Left renal pelvis (tissue), 4 donors: ENCODE data around the gene SLC4A9. TPM values are rescaled to one million over a fixed set of nuclear protein-coding genes. Genes with fewer than 3 reads are reported as not detected.
A peak's percentile ranks its signal among the peaks of the same experiment; 100 is the strongest.
"Not testable (repeated sequence)": the region's sequence is repeated elsewhere in the genome, so short reads cannot be mapped to it uniquely, and the experiment has no call there.

Source experiments
- DNase-seq, 4 donors: peaks; one replicate each; pipeline ENCODE4 v3.0.0-alpha.2; 2013; ENCODE audit warnings: low read depth in 4 of 4, low spot score in 3 of 4
- polyA plus RNA-seq, 4 donors: library from polyadenylated mRNA; unstranded; fragments of 120-200 nt; gene quantifications; one replicate each; pipeline ENCODE4 v1.2.1, GENCODE V29; 2013; ENCODE audit not compliant: insufficient read length in 4 of 4

SLC4A9 gene
- polyA plus RNA-seq, 4 donors = 0.63 to 51.1 (median 16.0) TPM

DNA sequence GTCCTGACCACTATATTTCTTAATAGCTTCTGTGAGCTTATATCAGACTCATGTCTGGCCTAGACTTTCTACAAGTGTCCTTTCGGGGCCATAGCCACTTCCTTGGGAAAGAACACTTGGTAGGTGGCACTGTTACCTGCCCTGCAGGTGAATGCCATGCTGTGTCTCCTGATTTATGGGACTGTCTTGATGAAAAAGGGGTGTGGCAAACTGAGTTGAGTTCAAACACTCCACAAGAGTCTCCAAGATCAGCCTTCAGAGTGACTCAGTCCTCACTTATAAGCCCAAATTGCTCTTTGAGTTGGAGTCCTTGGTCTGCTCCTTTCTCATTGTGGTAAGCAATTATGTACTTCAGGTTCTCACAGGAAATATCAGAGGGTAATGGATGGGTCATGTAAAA lies 31.7 kb downstream of the SLC4A9 start:
- no peak for DNase-seq

DNA sequence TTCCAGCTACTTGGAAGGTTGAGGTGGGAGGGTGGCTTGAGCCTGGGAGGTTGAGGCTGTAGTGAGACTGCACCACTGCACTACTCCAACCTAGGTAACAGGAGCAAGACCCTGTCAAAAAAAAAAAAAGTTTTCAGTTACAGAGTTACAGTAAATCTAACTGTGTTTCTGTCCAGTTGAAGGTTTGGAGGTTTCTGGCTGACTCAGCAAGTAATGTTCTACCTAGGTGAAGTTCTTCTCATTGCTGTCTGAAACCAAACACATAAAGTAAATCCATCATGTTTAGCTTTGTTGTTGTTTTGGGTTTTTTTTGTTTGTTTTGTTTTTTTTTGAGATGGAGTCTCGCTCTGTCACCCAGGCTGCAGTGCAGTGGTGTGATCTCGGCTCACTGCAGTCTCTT lies 33.7 kb downstream of the SLC4A9 start:
- DNase-seq = no peak

DNA sequence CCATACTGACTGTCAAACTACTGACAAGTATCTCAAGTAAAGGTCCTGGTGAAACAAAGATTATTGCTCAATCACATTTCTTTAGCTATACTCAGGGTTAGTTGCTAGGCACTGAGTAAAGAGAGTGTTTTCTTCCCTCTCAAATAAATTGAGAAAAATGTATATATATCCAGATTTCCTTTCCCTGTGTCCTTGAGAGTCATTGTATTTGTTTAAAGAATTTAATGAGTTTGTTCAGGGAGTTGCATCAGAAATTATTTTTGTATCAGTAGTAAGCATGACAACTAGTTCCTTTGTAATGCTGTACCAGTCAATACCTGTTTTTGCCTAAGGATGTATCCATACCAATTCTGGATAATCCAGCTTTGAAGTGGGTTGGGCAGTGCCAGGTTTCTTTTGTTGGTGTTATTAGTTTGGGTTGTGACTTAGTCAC lies 38.4 kb downstream of the SLC4A9 start:
- DNase-seq = no peak

DNA sequence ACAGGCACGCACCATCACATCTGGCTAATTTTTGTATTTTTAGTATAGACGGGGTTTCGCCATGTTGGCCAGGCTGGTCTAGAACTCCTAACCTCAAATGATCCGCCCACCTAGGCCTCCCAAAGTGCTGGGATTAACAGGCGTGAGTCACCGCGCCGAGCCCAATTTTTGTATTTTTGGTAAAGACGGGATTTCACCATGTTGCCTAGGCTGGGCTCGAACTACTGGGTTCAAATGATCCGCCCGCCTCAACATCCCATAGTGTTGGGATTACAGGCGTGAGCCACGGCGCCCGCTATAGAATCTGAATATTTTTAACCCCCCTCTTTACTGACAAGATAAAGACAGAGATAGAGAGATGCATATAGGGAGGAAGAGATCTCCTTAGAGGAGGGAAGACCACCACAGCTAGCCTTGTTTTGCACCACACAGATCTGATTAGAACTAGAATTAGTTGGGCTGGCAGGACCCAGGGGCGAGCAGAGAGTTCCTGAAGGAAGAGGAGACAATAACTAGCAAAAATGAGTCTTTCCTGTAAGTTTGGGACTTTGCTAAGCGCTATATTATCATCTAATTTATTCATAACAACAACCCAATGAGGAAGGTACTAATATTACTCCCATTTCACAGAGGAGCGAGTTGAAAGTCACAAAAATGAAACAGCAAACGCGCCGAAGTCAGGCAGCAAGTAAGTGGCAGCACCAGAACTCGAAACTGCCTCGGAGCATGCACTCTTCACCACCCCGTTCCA lies 40.2 kb downstream of the SLC4A9 start:
- DNase-seq = peak in 1 of 4 donors; percentile 0

DNA sequence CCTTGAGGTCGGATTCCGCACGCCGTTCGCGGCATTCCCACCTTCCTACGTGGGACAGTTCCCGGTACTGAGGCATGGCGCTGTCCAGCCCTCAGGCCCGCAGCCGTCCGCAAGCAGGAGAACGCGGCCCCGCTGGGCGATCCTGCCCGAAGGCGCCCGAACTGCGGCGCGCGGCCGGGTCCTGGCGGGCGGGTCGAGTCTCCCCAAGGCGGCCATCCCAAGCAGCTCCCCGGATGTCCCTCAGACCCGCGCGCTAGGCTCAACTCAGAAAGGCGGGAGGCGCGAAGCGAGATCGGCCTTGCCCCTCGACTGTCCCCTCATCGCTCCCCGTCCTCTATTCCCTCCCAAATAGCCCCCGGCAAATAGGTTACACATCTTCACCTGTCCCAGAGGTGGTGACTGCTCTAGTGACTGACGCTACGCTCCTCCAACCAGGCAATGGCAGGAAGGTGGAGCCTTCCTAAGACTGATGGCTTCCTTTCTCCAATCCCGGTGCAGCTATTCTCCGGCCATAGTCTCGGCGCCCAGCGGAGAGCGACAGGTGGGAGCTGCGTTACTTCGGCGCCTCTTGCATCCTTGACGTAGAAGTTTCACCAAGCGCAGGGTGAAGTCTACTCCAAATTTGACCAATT lies 40.9 kb downstream of the SLC4A9 start:
- peak; percentile 93 to 96 (median 94) for DNase-seq

DNA sequence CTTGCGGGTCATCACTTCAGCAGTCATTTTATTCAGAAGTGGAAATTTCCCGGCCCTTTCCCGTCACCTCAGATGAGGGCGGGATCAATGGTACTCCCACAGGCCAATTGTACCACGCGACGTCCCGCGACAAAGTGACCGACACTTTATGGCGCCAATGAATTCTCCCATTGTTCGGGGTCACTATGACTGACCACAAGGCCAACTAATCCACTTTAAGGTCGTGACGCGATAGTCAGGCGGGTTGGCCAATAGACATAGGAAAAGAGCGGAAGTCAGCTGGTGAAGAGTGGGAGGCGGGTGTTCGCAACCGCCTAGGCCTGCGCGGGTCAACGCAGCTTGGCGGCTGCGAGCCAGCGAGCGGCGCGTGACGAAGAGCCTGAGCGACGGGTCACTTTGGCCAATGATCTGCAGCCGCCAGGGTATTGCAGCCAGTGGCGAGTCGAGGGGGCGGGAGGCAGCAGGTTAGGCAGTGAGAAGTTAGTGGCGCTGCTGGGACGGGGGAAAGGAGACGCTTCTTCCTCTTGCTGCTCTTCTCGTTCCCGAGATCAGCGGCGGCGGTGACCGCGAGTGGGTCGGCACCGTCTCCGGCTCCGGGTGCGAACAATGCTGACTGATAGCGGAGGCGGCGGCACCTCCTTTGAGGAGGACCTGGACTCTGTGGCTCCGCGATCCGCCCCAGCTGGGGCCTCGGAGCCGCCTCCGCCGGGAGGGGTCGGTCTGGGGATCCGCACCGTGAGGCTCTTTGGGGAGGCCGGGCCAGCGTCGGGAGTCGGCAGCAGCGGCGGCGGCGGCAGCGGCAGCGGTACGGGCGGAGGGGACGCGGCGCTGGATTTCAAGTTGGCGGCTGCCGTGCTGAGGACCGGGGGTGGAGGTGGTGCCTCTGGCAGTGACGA lies 41.6 kb downstream of the SLC4A9 start, which contains the start of gene ANKHD1:
ANKHD1 (plus strand) TSS at position 472 of the 896 bp plus-strand sequence; CDS start at position 607, 135 bp downstream.
- DNase-seq = peak; percentile 100

DNA sequence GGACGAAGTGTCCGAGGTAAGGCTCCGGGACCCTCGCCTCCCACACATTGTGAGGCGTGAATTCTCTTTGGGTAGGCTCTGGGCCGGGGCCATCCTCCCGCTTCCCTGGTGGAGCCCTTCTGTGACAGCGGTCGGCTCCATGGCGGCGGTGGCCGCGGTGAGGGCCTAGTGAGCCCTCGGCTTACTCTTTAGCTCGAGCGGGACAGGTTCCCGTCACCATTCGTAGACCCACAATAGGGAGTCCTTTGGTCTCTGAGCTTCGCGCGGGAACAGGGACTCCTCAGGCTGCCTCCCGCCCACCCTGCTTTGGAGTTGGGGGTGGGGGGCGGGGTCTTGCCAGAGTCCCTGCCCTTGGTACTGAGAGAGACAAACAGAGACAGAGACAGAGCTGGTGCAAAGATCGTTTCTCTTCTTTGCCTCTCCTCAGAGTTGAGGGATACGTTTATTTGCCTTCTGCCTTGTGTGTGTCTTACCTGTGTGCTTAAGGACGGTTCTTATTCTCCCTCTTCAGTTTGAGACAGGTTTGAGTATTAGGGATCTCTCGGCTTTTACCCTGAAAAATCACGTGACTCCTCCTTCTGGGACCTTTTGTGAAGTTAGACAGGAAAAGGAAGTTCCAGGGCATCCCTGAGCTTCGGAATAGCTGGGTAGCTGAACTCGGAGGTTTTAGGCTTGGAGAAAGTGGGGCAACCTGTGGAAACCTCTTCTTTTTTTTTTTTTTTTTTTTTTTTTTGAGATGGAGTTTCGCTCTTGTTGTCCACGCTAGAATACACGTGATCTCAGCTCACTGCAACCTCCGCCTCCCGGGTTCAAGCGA lies 42.5 kb downstream of the SLC4A9 start:
- DNase-seq = peak; percentile 20 to 37 (median 36)

DNA sequence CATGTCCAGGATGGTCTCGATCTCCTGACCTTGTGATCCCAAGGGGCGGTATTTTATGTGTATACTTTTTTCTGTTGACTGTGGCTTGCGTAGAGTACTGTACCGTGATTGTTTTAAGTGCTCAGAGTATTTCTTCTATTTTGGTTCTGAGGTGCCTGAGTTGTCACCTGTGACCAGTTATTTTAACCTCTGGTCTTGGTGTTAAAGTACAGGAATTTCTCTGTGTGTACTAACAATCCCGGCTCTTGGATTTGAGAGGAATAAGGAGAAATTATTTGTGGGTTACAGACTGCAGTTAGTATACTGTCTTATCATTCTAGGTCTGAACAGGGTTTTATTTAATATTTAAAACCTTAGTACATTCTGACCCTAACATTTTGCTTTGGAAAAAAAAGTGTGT lies 43.6 kb downstream of the SLC4A9 start:
- no peak for DNase-seq

DNA sequence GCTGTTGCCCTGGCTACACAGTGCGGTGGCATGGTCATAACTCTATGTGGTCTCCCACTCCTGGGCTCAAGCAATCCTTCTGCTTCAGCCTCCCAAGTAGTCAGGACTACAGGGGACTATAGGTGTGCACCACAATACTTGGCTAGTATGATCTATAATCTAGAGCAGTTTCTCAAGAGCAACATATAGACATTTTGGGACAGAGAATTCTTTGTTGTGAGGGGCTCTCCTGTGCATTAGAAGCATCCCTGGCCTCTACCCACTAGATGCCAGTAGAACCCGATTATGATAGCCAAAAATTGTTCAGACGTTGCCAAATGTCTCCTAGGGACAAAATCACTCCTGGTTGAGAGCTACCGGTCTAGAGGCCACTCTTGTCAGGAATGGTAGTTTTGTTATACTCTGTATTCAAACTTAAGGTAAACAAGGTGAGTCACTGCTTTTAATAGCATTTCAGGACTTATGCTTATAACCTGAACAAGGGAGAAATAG lies 48.8 kb downstream of the SLC4A9 start:
- DNase-seq = no peak

DNA sequence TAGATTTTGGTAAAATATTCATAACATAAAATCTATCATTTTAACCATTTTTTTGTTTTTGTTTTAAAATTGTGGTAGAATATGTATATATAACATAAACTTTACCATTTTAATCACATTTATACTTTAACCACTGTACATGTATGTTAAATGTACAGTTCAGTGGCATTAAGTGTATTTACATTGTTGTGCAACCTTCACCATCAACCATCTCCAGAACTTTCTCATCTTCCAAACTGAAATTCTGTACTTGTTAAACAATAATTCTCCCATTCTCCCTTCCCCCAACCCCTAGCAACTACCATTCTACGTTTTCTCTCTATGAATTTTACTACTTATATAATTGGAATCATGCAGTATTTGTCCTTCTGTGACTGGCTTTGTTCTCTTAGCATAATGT lies 53.2 kb downstream of the SLC4A9 start:
- DNase-seq = no peak

DNA sequence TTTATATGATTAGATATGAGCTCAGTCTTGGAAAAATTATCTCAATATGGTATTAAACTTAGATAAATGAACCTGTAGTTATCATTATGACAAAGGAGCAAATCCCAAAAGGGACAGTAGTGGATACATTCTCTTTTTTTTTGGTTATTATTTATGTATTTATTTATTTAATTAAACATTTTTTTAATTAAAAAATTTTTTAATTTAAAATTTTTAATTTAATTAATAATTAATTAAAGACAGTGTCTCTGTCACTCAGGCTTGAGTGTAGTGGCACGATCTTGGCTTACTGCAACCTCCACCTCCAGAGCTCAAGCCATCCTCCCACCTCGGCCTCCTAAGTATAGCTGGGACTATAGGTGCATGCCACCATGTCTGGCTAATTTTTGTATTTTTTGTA lies 57.2 kb downstream of the SLC4A9 start:
- DNase-seq = no peak

DNA sequence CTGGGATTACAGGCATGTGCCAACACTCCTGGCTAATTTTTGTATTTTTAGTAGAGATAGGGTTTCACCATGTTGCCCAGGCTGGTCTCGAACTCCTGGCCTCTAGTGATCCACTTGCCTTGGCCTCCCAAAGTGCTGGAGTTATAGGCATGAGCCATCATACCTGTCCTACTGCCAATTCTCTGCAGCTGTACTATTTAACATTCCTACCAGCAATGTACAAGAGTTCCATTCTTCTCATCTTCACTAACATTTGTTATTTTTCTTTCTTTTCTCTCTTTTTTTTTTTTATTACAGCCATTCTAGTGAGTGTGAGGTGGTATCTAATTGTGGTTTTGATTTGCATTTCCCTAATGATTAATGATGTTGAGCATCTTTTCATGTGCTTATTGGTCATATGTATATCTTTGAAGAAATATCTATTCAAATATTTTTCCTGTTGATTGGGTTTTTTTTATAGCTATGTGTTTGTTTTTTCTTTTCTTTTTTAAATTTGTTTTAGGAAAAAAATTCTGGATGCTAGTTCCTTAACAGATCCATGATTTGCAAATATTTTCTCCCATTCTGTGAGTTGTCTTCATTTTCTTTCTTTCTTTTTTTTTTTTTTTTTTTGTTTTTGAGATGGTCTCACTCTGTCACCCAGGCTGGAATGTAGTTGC lies 59.0 kb downstream of the SLC4A9 start:
- DNase-seq = no peak

DNA sequence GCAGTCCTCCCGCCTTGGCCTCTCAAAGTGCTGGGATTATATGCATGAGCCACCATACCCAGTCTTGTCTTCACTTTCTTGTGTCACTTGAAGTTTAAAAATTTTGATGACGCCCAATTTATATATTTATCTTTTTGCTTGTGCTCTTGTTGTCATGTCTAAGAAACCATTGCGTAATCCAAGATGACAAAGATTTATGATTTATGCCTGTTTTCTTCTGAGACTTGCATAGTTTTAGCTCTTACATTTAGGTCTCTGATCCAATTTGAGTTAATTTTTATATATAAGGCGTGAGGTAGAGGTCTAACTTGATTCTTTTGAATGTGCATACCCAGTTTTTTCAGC lies 60.2 kb downstream of the SLC4A9 start:
- DNase-seq = no peak

DNA sequence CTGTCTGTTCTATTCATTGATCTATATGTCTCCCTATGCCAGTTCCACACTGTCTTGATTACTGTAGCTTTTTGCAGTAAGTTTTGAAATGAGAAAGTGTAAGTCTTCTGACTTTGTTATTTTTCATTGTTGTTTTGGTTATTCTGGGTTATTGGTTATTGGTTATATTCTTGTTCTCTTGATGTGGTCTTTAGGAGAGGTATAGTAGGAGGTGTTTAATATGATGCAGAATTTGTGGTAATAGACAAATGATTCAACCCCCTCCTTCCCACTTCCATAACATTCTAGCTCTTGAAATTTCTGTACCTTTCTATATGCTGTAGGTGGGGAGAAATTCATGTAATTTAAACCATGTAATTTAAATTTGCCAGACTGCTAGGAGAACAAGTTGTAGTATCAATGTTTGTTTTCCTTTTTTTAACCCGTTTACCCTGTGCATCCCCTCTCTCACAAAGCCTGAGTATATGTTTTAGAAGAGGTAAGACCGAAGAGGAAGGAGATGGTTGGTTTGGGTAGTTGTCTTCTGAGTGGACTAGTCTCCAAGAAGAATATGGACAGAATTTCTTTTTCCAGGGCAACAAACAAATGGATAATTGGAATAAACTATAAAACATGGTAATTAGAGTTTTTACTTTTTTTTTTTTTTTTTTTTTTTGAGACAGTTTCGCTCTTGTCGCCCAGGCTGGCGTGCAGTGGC lies 60.8 kb downstream of the SLC4A9 start:
- no peak for DNase-seq

DNA sequence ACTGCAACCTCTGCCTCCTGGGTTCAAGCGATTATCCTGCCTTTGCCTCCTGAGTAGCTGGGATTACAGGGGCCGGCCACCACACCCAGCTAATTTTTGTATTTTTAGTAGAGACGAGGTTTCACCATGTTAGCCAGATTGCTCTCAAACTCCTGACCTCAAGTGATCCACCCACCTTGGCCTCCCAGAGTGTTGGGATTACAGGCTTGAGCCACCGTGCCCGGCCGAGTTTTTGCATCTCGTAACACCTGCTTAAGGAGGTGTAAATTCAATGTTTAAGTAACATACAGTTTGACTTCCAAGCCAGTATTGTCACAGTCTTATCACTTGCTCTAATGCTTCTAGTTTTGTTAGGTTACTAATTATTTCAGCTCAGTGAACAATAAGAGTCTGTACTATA lies 61.4 kb downstream of the SLC4A9 start:
- not testable (repeated sequence) for DNase-seq

DNA sequence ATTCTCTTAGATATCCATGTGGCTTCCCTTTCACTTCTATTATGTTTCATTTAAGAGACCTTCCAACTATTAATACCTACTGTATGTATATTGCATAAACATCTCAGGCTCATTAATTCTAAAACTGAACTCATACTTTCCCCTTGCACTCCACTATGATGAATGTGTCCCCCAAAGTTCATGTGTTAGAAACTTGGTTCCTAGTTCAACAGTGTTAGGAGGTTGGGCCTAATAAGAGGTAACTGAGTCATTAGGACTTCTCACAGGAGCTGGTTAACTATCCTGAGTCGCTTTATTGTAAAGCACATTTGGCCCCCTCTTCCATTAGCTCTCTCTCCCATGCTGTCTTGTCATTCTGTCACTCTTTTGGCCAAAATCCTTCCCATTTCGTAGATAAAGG lies 63.6 kb downstream of the SLC4A9 start:
- no peak for DNase-seq

DNA sequence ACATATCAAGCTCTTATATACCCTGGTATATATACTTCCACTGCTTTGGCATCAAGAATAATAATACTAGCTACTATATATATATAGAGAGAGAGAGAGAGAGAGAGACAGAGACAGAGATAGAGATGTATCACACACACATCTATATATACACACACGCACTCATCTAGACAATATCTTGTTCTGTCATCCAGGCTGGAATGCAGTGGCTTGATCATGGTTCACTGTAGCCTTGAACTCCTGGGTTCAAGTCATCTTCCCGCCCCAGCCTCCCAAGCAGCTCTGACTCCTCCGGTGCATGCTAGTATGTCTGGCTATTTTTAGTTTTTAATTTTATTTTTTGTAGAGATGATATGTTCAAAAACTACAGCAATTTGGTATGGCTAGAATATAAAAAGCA lies 64.1 kb downstream of the SLC4A9 start:
- no peak for DNase-seq
